A673 (cell line): Measurements from ENCODE around the gene SNRPB.

Source experiments
- CTCF ChIP-seq: fragments of 300-800, 200-600 bp; sonication (generic); conservative IDR thresholded peaks from 2 replicates; pipeline ENCODE4 v1.5.1; 2017; ENCODE audit warnings: low read depth, mild to moderate bottlenecking, antibody characterized with exemption, low read length, moderate library complexity, mixed read lengths
- EZH2 ChIP-seq: fragments of 200-600 bp; sonication (generic); IDR thresholded peaks from 2 replicates; pipeline ENCODE4 v1.6.1; 2017; ENCODE audit warnings: borderline replicate concordance, low read depth, mild to moderate bottlenecking, mixed read lengths, antibody characterized with exemption, low read length; ENCODE audit not compliant: poor library complexity, severe bottlenecking

- no peak for TF ChIP-seq CTCF
- TF ChIP-seq EZH2: no peak
These were observed 40.1 kb downstream of the SNRPB start for GRCh38 chr20:2430538-2430937.
